ENCODE measurements around the gene RALGPS1.

RALGPS1 gene

GRCh38 chr9:127102788-127103187, 188.2 kb downstream of the RALGPS1 start:
- no peak for DNase-seq

- no peak for DNase-seq
Observed at GRCh38 chr9:127104581-127105311, 190.2 kb downstream of the RALGPS1 start.

GRCh38 chr9:127105805-127106465, 191.4 kb downstream of the RALGPS1 start:
- DNase-seq, result no peak

- DNase-seq, result no peak
Observed at GRCh38 chr9:127106466-127106855, 191.9 kb downstream of the RALGPS1 start.

GRCh38 chr9:127107171-127107928, 192.8 kb downstream of the RALGPS1 start:
- no peak for DNase-seq

GRCh38 chr9:127107929-127108876, 193.6 kb downstream of the RALGPS1 start:
- DNase-seq, result no peak

GRCh38 chr9:127109212-127109711, 194.7 kb downstream of the RALGPS1 start:
- DNase-seq, result no peak

- no peak for DNase-seq
Observed at GRCh38 chr9:127112056-127112455, 197.5 kb downstream of the RALGPS1 start.

GRCh38 chr9:127112735-127113161, 198.2 kb downstream of the RALGPS1 start:
- no peak for DNase-seq

- no peak for DNase-seq
Observed at GRCh38 chr9:127113191-127113972, 198.8 kb downstream of the RALGPS1 start.

- DNase-seq, result no peak
Observed at GRCh38 chr9:127114606-127115005, 200.0 kb downstream of the RALGPS1 start.

GRCh38 chr9:127116088-127116726, 201.6 kb downstream of the RALGPS1 start:
- DNase-seq, result no peak

GRCh38 chr9:127116957-127117356, 202.4 kb downstream of the RALGPS1 start:
- peak; percentile 44 for DNase-seq

GRCh38 chr9:127117801-127118200, 203.2 kb downstream of the RALGPS1 start:
- DNase-seq, result no peak

GRCh38 chr9:127118597-127119319, 204.2 kb downstream of the RALGPS1 start:
- DNase-seq, result no peak

GRCh38 chr9:127119320-127119709, 204.7 kb downstream of the RALGPS1 start:
- DNase-seq, result no peak

- DNase-seq, result no peak
Observed at GRCh38 chr9:127121628-127122175, 207.1 kb downstream of the RALGPS1 start.

GRCh38 chr9:127122176-127123063, 207.8 kb downstream of the RALGPS1 start, which contains the start of gene ANGPTL2:
TSS of gene ANGPTL2 (minus strand) at chr9:127122635. CDS start at chr9:127108731, 13,904 bp downstream.
- peak; percentile 91 for DNase-seq

Data from fibroblast of skin of right quadriceps (primary cell).